HG03469 (cell line): Measurements from ENCODE around the gene CFAP210.

Experiments used
- ATAC-seq: cut with Tn5 transposase; IDR thresholded peaks from one replicate; pipeline ENCODE4 v1.9.1; 2021; ENCODE audit warnings: mild to moderate bottlenecking, moderate library complexity, moderate number of reproducible peaks; ENCODE audit not compliant: unreplicated experiment

Gene CFAP210, protein sequence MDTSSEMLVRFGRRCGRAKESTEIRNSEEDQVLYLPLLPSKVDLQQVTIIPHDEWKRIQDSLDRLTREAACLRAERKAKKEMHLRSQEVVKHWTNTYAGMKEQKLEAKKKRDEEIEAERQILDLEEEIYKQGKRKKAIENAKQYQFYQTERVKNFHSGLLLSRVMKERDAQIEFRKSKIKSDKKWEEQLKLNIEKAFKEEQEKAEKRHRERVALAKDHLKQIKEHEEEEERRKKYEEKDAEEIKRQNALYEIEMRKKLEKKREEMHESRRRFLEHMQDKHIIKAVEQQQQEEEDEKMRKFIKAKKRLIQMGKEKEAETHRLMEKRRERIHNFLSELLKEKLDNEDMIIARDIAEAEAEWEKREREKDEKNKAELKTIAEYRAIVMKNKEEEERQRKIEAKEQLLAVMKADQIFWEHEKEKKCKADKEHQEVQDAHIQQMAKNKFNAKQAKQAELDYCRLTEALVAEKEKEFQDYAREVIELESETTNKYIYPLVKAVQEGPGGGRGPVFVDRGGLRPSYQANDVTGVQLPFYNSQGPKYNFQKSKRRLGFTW

GRCh38 chr2:169694113-169694893 lies at the start of gene CFAP210, which contains the start of gene PHOSPHO2:
Gene CFAP210 (minus strand): TSS chr2:169694405. CDS start chr2:169694327, 78 bp downstream.
Gene PHOSPHO2 (plus strand): TSS chr2:169694469. CDS start chr2:169700972, 6,503 bp downstream.
- peak; percentile 98 for ATAC-seq

GRCh38 chr2:169743549-169743948 lies 49.3 kb upstream of the CFAP210 start:
- ATAC-seq: no peak

GRCh38 chr2:169739351-169739750 lies 45.1 kb upstream of the CFAP210 start:
- ATAC-seq: no peak

DNA sequence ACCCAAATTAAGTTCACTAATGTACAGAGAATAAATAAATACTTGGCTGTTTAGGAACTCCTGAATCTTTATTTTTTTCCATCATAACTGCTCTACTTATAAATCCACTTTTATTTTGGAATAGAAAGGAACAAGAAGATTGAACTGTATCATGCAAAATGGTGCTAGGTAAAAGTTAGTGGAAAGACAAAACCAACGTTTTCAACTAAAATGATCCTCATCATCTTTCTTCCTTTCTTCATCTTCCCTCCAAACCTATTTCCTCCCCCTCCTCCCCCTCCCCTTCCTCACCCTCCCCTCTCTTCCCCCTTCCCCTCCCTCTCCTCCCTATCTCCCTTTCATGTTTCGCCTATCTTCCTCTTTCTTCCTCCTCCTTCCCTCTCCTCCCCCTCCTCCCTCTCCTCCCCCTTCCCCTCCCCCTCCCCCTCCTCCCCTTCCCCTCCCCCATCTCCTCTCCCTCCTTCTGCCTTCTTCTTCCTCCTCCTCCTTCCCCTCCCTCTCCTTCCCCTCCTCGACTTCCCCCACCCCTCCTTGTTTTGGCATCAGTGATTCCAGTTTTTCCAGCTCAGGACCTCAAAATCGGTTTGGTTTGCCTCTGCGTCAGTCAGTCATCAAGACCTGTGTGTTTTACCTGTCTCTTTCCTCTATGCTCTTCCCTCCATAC lies 44.5 kb upstream of the CFAP210 start:
- no peak for ATAC-seq

DNA sequence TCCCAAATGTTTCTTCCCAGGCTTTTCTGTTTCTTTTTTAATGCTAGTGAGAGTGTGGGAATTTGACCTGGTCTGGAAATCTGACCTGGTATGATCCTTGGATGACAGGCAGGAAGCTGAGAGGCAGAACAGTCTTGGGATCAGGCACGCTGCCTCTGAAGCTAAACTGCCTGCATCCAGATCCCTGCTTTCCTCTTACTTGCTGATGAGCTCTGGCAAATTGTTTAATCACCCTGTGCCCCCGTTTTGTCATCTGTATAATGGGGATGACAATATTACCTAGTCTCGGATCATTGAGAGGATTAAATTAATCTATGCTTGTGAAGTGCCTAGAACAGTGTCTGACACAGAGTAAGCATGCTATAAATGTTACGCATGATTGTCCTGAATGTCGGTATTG lies 42.7 kb upstream of the CFAP210 start:
- no peak for ATAC-seq

DNA sequence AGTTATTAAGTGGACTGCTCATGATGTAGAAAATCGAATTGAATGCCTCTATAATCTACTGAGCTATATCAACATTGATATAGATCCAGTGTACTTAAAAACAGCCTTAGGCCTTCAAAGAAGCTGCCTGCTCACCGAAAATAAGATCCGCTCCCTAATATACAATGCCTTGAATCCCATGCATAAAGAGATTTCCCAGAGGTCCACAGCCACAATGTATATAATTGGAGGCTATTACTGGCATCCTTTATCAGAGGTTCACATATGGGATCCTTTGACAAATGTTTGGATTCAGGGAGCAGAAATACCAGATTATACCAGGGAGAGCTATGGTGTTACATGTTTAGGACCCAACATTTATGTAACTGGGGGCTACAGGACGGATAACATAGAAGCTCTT lies 41.4 kb upstream of the CFAP210 start:
- no peak for ATAC-seq

DNA sequence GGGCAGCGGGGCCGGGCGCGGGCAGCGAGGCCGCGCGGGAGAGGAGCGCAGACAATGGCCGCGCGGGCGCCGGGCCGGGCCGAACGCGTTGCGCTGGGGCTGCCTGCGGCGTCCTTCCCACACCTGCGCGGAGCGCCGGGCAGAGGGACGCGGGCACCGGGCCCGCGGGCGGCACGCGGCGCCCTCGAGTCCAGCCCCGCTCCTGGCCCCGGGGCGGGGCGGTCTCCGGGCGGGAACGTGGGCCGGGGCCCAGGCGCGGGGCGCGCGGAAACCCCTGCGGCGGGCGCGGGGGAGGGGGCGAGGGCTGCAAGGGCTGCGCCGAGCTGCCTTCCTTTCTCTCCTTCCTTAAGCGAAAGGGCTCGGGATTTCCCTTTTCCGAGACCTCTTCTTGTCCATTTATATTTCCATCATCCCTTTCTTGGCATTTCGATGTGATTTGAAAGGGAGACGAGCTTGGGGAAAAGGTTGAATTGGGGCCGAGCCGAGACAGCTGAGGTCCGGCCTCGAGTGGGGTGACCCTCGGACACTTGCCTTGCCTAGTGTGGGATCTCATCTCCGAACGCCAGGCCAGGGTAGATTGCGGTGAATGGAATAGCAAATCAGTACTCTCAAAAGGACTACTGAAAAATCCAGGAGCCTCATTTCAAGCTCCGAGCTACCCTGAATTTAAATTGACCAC lies 40.1 kb upstream of the CFAP210 start:
- ATAC-seq: peak; percentile 23

DNA sequence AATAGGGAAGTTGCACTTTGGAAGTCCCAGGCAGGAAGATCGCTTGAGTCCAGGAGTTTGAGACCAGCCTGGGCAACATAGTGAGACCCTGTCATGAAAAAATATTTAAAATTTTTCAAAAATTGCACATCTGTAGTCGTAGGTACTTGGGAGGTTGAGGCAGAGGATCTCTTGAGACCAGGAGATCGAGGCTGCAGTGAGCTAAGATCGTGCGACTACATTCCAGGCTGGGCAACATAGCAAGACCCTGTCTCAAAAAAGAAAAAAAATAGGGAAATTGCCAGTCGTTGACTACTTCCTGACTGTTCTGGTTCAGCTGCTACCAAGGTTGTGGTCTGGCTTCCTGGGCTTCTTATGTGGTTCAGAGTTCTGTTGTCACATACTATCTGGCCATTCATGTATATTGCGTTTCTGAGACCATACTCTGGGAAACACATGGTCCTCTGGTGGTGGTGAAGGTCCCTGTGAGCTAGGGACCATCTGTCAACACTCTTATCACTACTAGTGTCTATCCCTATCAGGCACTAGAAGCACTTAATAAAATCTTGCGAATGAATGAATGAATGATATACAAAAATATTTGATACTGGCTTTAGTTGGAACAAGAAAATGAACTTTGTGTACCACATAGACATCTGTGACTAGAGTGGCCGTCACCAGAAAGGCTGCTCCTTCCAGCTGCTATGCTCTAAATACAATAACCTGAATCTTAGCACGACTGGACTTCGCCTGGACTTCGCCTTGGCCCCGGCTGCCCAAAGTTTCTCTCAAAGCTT lies 38.6 kb upstream of the CFAP210 start:
- ATAC-seq: no peak

- ATAC-seq: no peak
Observed at GRCh38 chr2:169732075-169732474, 37.9 kb upstream of the CFAP210 start.

- ATAC-seq: no peak
Observed at GRCh38 chr2:169729274-169729605, 35.0 kb upstream of the CFAP210 start.

- ATAC-seq: no peak
Observed at GRCh38 chr2:169727065-169727464, 32.9 kb upstream of the CFAP210 start.

DNA sequence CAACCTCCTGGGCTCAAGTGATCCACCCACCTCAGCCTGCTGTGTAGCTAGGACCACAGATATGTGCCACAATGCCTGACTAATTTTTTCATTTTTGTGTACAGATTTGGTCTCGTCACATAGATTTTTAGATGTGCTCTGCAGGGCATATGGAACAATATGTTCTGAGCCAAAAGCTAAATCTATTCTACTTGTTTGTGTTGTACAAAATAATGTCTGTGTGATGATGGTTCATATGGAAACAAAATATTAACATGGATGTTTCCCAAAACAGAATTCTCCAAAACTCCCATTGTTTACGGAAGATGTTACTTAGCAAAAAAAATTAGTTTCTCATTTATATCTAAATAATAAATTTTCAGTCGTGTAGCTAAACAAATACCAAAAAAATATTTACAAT lies 26.8 kb upstream of the CFAP210 start:
- no peak for ATAC-seq

GRCh38 chr2:169718930-169719504 lies 24.8 kb upstream of the CFAP210 start:
- no peak for ATAC-seq

GRCh38 chr2:169717691-169718063 lies 23.5 kb upstream of the CFAP210 start:
- no peak for ATAC-seq

- ATAC-seq: no peak
Observed at GRCh38 chr2:169716938-169717690, 22.9 kb upstream of the CFAP210 start.

DNA sequence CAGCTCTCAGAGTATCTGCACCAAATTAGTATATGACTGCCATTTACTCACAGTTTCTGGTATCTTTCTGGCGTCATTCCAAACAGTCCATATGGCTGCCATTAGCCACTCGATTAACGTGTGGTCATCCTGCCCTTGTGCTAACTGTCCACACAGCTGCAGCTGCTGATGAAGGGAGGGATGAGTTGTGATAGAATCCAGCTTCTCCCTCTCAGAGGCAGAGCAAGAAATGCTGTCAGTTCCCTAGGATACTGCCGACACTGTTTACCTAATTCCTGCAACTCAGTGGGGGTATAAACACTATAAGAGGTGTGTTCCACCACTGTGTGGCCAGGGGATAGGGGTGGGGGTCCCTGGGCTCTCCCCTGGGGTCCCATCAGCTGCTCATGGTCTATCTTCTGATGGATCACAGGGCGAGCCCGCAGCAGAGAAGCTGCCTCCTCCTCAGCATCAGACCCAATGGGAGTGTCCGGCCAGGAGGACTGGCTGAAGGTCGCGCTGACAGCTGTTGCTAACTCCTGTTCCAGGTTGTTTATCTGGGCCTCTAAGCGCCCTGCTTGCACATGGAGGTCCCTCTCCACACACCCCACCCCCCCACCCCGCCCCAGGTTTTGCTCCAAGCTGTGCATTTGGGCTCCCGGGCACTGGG lies 22.2 kb upstream of the CFAP210 start:
- no peak for ATAC-seq

GRCh38 chr2:169715379-169716237 lies 21.4 kb upstream of the CFAP210 start:
- ATAC-seq: no peak
